AG08395 (cell line): ENCODE results near the gene ME1.
"Not testable (repeated sequence)": the region's sequence is repeated elsewhere in the genome, so short reads cannot be mapped to it uniquely, and the experiment has no call there.

ENCODE experiments used
- DNase-seq: peaks from one replicate; pipeline ENCODE4 v3.0.0; 2012; ENCODE audit warnings: mixed read lengths, low spot score

ME1 gene

DNA sequence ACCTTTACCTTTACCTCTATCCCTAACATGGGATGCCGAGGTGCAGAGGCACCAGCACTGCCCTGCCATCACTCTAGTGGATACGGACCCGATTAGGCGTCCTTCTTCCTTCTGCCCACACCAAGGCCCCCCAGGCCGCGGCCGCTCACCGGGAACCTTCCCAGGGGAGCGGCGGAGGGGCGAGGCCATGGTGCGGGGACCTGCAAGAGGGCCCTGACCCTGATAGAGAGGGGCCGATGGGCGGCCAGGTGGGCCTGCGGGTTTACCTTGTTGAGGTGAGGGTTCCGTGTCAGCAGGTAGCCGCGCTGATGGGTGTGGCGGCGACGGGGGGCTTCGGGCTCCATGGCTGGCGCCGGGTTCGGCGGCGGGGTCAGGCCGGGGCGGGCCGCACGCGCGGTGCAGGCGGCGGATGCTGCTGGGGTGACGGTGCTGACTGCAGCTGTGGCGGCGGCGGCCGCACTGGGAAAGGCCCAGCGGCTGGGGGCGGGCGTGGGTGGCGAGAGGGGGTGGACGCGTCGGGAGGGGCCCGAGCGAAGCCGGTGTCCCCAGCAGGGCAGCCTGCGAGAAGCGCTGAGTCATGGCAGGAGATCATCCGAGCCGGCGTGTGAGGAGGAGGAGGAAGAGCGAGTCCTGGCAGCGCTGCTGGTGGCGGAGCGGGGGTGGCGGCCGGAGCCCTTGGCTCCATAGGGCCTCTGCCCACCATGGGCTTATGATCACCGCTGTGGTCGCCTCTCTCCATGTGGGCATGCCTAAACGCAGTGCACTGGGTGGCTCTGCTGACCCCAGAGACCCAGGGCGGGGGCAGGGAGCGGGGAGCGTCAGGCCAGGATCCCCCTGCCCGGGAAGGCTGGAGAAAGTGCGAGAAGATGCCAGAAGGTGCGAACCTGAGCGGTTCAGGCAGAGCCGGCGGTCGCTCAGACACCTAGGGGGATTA, at the start of gene ME1:
Gene ME1 (minus strand): TSS at position 441 of the 934 bp plus-strand sequence. CDS start 97 bp downstream, at position 344.
- DNase-seq = peak; percentile 84

DNA sequence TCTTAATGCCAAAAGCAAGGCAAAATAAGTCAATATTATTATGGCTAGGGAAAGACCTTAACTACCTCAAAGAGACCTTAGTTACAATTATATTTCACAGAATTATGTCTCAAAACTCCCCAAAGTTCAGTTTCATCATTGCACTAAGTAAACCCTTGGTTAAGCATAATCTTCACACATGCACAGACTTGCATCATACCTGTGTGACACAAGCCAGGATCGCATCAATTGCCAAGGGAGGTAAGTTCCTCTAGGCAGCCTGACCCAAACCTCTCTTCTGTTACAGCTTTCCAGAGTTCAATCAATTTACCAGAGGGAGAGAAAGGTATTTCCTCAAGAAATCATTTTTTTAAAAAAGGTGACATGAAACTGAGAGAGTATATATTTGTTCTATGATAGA, 49.6 kb upstream of the ME1 start:
- DNase-seq = no peak

DNA sequence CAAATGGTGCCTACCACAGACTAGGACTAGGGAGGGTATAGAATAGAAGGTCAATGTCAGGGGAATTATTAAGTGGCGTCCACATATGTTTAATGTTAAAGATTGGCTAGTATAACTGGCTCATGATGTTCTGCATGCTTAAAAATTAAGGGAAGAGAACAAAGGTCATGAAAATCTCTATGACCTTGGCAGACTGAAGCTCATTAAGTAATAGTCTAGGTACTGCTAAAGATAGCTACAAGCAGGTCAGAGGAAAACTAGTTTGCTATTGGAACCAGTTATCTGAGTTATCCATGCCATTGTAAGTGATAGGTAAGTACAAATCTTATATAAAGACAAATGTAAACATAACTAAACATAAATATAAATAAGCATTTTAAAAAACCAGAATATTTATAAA, 48.5 kb upstream of the ME1 start:
- DNase-seq = no peak

DNA sequence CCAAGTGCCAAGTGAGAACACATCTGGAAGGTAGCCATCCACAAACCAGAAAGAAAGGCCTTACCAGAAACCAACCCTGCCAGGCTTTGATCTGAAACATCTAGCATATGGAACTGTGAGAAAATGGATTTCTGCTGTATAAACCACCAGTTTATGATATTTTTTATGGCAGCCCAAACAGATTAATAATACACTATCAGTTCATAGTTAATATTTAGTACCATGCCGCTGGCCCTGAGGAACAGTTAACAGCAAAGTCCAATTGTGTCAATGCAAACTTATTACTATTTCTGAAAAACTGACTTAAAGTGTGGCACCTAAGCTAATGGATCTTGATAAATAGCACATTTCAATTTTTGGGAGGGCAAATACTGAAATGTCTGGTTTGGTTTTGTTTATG, 46.1 kb upstream of the ME1 start:
- DNase-seq = no peak

DNA sequence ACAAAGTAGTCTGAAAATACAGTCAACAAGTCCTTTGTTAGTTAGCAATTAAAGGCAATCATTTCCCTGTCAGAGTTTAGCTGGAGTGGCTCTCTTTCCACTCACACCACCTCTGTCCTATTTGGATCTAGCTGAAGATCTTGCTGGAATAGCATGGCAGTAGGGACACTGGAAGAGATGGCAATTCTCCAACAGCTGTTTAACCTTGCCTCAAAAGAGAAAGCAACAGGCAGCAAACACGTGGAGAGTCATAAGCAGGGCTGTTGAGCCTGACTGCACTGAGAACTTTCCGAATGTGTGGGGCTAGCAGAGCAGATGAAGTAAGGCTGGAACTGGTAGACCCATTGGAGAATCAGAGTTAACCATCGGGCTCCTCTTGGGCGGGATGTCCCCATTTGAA, 43.5 kb upstream of the ME1 start:
- DNase-seq = no peak

DNA sequence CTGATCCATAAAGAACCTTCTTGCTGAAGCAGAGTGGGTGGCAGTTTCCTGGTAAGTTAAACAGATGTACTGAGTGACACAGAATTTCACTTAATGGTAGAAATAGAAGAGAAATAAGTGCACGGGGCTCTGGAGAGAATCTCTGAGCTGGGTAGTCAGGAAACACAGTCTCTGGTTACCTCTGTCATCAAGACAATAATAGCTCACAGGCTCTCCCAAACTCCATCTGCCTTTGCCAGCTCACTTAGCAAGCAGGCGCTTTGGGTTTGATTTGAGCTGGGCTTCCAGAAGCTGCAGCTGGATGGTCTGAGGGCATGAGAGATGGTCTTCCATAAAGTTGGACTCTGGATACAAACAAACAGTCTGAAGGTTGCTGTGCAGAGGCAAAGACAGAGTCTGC, 41.9 kb upstream of the ME1 start:
- DNase-seq = no peak

DNA sequence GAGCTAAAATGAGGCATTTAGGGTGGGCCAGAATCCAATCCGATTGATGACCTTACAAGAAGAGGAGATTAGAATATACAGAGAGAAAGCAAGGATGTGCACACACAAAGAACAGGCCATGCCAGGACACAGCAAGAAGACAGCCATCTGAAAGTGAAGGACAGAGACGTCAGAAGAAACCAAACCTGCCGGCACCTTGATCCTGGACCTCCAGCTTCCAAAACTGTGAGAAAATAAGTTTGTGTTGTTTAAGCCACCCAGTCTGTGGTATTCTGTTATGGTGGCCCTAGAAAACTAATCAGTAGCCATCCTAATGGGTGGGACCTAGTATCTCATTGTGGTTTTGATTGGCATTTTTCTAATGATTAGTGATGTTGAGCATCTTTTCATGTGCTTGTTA, 39.7 kb upstream of the ME1 start:
- DNase-seq = no peak

DNA sequence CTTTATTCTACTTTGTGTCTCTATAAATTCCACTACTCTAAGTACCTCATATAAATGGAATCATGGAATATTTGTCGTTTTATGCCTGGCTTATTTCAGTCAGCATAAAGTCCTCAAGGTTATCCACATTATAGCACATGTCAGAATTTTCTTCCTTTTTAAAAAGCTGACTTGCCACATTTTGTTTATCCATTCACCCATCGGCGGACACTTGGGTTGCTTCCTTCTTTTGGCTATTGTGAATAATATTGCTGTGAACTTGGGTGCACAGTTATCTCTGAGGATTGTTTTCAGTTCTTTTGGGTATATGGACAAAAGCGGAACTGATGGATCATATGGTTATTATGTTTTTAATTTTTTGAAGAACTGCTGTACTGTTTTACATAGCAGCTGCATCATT, 39.1 kb upstream of the ME1 start:
- no peak for DNase-seq

DNA sequence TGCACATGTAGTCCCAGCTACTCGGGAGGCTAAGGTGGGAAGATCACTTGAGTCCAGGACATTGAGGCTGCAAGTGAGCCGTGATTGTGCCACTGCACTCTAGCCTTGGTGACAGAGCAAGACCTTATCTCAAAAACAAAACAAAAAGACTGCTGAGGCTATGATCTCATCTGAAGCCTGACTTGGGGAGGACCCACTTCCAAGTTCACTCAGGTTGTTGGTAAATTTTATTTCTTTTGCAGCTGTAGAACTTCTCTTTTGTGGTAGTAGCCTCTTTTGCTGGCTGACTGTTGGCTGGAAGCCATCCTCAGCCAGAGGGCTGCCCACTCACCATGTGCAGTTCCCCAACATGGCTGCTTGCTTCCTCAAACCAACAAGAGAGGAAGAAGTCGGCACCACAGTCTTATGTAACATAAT, 36.8 kb upstream of the ME1 start:
- DNase-seq = no peak

DNA sequence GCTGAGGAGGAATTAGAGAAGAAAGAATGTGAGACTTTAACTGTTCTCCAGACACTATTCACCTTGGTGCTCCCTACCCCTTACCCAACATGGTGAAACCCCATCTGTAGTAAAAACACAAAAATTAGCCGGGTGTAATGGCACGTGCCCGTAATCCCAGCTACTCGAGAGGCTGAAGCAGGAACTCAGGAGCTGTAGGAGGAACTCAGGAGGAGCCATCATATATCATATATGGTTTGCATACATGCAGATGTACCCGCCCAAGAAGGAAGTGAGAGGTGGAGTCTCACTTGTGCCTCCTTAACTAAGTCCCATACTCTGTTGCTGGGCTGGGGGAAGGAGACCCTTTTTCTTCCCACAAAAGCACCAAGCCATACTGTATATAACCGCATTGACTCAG, 35.5 kb upstream of the ME1 start:
- no peak for DNase-seq

DNA sequence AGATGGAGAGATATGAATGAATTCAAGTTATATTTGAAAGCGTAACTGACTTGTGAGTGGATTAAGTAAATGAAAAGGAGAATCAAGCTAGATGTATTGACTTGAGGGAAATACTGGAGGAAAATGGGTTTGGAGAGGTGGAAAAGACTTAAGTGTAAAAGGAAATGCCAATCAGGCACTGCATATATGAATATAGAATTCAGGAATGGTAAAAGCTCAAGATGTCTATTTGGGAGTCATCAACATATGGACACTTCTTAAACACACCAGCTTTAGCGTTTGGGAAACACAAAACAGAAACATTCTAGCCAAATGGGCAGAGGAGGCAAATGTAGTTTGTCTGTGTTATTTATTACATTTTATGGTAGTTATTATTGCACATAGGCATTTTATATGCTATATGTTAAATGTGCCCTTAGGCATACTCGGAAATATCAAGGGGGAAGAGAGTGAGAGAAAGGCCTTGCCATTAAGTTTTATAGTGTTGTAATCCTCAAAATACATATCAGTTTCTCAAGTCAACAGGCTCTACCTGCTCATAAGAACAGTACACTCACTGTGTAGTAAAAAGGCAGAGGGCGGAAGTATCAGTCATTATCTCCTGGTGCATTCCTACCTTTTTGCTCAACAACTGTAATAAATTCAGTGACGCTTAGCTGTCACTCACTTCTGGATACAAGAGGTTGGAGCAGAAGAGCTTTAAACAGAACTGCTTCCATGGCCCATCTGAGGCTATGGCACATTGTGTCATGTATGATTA, 33.7 kb upstream of the ME1 start:
- DNase-seq = no peak

DNA sequence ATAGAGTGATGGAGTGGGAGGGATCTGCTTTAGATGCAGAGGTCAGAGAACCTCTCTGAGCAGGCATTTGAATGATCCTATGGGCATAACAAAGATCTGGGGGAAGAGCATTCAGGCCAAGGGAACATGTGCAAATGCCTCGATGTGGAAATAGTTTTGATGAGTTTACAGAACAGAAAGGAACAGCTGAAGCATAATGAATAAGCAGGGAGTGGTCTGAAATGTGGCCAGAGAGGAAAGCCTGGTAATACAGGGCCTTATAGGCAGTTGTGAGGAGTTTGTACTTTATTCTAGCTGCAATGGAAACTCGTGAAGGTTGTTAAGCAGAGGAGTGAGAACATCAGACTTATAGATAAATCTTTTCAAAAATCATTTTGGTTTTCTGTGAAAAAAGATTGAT, 33.0 kb upstream of the ME1 start:
- no peak for DNase-seq

DNA sequence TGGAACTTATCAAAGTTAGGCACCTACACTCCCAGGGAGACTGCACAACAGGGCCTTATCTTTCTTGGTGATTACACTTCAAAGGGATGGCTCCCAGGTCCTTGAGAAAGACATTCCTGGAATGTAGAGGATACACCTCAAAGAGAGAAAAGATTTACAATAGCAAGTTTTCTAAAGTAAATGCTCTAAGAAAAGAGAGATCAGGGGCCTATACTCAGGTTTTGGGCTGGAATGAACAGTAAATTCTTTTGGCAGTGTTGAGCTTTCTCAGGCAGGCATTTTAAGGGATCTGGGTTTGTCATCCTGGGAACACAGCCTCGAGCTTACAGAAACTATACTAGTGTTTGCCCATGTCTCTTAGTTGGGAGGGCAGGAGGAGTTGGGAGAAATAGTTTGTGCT, 31.7 kb upstream of the ME1 start:
- DNase-seq = no peak

DNA sequence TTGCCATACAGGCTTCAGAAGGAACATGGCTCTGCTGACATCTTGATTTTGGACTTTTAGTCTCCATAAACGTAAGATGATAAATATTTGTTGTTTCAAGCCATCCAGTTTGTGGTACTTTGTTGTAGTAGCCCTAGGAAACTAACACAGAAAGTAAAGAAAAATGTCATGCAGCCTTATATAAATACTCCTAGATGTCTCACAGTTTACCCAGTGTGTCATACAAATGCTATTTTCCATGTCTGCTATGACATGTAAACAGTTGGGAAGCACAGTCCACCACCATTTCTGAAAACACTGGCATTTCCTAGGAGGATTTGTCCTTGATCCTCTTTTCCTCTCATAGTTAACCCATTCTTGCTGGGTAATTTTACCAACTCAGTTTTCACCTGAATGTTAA, 30.6 kb upstream of the ME1 start:
- DNase-seq = no peak

DNA sequence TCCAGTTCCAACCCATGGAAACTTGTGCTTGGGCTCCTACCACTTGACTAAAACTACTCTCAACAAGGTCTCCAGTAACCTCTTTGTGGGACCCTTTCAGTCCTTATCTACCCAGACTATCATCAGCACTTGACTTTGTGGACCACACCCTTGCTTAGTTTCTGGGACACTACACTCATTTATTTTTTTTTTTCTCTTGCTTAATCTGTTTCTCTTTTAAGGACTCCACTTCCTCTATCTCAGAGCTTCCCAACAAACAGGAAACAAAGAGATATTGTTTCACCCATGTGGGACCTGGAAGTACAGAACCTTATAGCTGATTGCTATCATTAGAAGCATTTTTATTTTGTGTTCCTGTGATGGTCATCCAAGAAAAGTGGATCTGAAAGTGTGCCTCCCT, 28.8 kb upstream of the ME1 start:
- no peak for DNase-seq

DNA sequence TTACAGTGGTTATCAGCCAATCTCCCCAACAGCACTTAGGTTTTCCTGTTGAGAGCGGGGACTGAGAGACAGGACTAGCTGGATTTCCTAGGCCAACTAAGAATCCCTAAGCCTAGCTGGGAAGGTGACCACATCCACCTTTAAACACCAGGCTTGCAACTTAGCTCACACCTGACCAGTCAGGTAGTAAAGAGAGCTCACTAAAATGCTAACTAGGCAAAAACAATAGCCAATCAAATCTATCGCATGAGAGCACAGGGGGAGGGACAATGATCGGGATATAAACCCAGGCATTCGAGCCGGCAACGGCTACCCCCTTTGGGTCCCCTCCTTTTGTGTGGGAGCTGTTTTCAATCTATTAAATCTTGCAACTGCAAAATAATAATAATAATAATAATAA, 19.2 kb upstream of the ME1 start:
- not testable (repeated sequence) for DNase-seq

DNA sequence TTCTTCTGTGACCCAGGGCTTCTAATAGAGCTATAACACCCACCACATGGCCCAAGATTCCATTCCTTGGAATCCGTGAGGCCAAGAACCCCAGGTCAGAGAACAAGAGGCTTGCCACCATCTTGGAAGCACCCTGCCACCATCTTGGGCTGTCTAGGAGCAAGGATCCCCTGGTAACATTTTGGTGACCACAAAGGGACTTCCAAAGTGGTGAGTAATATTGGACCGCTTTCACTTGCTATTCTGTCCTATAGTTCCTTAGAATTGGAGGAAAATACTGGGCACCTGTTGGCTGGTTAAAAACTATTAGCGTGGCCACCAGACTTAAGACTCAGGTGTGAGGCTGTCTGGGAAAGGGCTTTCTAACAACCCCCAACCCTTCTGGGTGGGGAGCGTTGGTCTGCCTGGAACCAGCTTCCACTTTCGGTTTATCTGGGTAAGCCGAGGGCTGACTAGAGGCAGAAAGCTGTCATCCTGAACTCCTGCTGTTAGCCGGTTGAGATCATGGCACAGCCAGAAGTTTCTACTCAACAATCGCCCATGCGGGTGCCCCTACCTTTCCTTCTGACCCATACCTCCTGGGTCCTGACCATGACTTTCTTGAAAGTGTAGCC, 13.3 kb upstream of the ME1 start:
- DNase-seq = not testable (repeated sequence)

DNA sequence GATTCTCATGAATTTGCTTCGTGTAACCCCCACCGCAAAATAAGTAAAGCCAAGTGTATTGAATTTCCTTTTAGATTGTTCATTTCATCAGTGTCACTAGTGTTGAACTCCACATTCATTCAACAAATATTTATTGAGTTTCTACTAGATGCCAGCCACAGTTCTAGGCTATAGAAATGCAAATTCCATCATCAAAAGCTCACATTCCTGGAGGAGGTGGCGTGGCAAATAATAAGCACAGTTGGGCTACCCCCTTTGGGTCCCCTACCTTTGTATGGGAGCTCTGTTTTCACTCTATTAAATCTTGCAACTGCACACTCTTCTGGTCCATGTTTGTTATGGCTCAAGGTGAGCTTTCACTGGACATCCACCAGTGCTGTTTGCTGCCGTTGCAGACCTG, 12.7 kb upstream of the ME1 start:
- no peak for DNase-seq

DNA sequence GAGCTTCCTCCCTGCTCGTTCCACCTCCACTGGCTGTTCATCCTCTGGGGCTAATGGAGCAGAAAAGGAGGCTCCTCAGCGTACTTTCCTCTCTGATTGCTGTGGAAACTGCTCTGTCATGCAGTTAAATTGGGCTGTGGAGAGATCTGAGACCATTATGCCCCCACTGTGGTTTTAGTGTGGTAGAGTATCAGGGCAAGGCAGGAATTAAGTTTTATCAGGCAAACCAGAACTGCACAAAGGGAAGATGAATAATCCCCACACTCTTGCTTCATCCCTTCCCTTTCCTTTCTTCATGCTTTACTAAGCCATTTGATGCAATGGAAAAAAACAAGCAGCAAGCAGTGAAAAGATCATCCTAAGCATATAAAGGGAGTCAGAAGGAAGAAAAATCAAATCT, 11.9 kb upstream of the ME1 start:
- DNase-seq = peak; percentile 9

DNA sequence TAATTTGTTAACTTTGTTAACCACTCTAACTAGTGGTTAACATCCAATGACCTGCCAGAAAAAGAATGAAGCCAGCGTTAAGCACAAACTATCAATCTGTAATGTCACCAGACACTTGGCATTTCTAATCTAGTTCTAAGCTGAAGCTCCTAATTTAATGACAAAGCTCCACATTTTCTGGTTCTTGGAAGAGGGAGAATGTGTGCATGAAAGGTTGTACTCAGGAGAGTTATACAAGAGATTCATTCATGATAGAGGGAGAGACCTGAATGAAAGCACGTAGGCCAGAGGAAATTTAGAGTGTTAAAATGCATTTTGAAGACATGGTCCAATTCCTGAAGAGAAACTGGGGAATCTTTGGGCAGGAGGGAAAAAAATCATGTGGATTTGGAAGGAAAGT, 8.3 kb upstream of the ME1 start:
- DNase-seq = no peak

DNA sequence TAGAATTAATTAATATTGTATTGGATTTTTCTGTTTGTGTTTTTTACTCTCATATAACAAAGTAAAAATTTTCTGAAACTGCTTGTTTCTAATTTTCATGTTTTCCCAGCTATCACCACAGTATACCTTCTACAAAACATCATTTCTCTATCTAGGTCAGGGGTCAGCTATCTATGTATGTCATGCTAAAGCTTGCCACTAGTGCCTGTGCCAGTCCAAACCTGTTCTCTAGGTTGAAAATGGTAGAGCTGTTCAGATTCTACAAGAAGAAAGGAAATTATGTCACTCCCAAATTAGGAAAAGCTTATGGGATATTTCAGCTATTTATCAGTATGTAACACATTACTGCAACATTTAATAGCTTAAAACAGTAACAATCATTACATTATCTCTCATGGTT, 5.8 kb upstream of the ME1 start:
- no peak for DNase-seq

DNA sequence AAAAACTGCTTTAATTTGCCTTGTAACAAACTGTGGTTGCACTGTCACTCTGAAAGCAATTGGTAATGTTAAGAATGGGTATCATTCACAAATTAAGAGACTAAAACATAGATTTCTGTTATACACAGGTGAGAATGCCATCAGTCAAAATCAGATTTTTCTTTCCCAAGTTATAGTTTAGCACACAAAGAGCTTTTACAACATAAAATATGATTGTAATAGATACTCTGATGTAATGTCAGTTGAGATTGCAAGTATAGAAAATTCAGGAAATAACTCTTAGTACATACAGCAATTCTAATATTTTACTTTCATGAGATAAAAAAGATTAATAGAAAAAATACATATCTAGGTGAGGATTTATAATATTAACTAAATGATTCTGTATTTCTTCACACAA, 2.3 kb upstream of the ME1 start:
- DNase-seq = no peak

DNA sequence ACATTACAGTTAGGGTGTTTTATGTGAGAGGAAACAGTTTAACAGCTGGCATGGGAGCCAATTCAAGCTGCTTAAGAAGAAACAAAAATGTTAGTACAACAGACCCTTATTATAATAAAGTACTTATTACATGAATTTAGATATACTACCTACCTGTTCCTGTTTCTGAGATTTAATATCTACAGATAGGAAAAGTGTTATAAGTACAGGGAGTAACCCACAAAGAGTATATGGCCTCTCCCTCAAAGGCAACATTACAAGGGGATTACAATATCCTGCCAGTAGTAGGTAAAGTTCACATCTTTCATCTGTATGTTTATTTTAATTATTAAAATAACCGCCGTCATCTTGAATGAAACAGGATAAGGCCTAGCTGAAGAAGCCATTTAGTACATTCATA, 1.8 kb upstream of the ME1 start:
- no peak for DNase-seq
